Left lung (tissue), 10 donors: ENCODE measurements around the gene OR2T34. TPM values are rescaled to one million over a fixed set of nuclear protein-coding genes. Genes with fewer than 3 reads are reported as not detected.

ENCODE experiments used
- ATAC-seq: fragments of 200-7000 bp; cut with Tn5 transposase; one replicate; pipeline ENCODE4 v1.9.1; 2020; ENCODE audit warnings: moderate library complexity
- DNase-seq, 4 donors: peaks; one replicate each; pipeline ENCODE4 v3.0.0-alpha.2; 2013 to 2020
- H3K27ac ChIP-seq, 2 donors: fragments of 200-600 bp; sonication (generic) in 1 of 2; one replicate each; pipeline versions ENCODE4 v1.5.0 to v1.8.0; 2020 to 2021
- H3K27me3 ChIP-seq, 2 donors: fragments of 200-600 bp; sonication (generic) in 1 of 2; one replicate each; pipeline versions ENCODE4 v1.5.0 to v1.8.0; 2020 to 2021
- H3K36me3 ChIP-seq, 2 donors: fragments of 200-600 bp; sonication (generic) in 1 of 2; one replicate each; pipeline versions ENCODE4 v1.5.0 to v1.8.0; 2020 to 2021
- H3K4me1 ChIP-seq, 2 donors: fragments of 200-600 bp; one replicate each; pipeline ENCODE4 v1.8.0; 2021
- H3K4me3 ChIP-seq, 2 donors: fragments of 200-600 bp; sonication (generic) in 1 of 2; one replicate each; pipeline versions ENCODE4 v1.5.0 to v1.8.0; 2020 to 2021; ENCODE audit warnings: mild to moderate bottlenecking in 1 of 2
- H3K9me3 ChIP-seq, 2 donors: fragments of 200-600 bp; sonication (generic) in 1 of 2; one replicate each; pipeline versions ENCODE4 v1.5.0 to v1.8.0; 2020 to 2021
- intact Hi-C, 2 donors: fragments of 100-400 bp; cut with DNase I; formaldehyde crosslinking; loops; one replicate each; pipeline versions ENCODE4 v1.11.2 to v1.14.2; 2022
- polyA plus RNA-seq, 6 donors: library from polyadenylated mRNA; unstranded; fragments of 120-200 nt; gene quantifications; one replicate each; pipeline ENCODE4 v1.2.1, GENCODE V29; 2013; ENCODE audit not compliant: insufficient read length in 6 of 6
- total RNA-seq, 2 donors: library from RNA; stranded (reverse); fragmentation: NEBNext Ultra II Directional; extraction: Animal tissue kit (Norgen Biotek cat#: 25700); gene quantifications; one replicate each; pipeline ENCODE4 v1.2.1, GENCODE V29; 2021
- TF ChIP-seq, protein P1 (sequence below), 2 donors: fragments of 200-600 bp; sonication (generic) in 1 of 2; IDR thresholded peaks; one replicate each; pipeline versions ENCODE4 v1.5.0 to v1.8.0; 2021; ENCODE audit warnings: antibody characterized with exemption in 2 of 2
- donor health status: DM: no; HTN: yes; CAD: no.
- donor health status: DM: no; HTN: no; CAD: no.

Gene OR2T34
- total and polyA plus RNA-seq, 8 donors: not detected

DNA sequence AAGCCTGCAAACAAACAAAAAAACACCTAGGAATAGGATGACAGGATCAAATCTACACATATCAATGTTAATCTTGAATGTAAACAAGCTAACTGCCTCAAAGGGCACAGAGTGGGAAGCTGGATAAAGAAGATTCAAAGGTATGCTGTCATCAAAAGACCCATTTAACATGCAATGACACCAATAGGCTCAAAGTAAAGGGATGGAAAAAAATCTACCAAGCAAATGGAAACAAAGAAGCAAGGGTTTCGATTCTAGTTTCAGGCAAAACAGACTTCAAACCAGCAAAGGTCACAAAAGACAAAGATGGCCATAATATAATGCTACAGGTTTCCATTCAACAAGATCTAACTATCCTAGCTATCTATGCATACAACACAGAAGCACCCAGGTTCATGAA lies 39.2 kb upstream of the OR2T34 start:
- no peak for ATAC-seq

DNA sequence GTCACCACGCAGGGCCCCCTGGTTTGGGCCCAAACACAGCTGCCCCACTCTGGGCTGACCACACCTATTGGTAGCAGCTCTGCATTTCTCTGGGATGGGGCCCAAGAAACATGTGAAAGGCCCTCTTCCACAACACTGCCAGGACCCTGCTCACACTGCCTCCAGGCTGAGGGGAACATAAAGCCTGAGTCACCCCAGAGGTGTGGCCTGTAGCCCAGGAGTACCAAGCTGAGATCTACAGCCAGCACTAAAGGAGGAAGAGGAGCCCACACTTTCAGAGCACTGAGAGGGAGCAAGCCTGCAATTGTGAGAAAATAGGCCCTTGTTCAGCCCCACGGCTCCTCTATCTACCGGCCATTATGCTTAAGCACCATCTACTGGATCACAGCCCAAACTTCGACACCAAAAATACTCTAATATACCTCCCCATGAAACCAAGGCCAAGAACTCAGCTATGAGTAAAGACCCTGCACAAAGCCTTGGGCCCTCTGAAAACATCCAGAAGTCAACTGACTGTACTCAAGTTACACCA lies 37.4 kb upstream of the OR2T34 start:
- intact Hi-C loops: no loop called here
- TF ChIP-seq, protein P1, sequence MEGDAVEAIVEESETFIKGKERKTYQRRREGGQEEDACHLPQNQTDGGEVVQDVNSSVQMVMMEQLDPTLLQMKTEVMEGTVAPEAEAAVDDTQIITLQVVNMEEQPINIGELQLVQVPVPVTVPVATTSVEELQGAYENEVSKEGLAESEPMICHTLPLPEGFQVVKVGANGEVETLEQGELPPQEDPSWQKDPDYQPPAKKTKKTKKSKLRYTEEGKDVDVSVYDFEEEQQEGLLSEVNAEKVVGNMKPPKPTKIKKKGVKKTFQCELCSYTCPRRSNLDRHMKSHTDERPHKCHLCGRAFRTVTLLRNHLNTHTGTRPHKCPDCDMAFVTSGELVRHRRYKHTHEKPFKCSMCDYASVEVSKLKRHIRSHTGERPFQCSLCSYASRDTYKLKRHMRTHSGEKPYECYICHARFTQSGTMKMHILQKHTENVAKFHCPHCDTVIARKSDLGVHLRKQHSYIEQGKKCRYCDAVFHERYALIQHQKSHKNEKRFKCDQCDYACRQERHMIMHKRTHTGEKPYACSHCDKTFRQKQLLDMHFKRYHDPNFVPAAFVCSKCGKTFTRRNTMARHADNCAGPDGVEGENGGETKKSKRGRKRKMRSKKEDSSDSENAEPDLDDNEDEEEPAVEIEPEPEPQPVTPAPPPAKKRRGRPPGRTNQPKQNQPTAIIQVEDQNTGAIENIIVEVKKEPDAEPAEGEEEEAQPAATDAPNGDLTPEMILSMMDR (IDR thresholded peaks at IDR 0.05): no peak

More for the DNA sequence above, 39.2 kb upstream of the OR2T34 start:
- TF ChIP-seq, protein P1 (IDR thresholded peaks at IDR 0.05): no peak
- H3K4me1 ChIP-seq: no peaks in the 10 kb centered on the region
- intact Hi-C loops: no loop called here
- no peak overlapping the region for H3K4me3 ChIP-seq
- no peak for DNase-seq
- H3K27me3 ChIP-seq: no peaks in the 10 kb centered on the region
- no peaks in the 10 kb centered on the region for H3K9me3 ChIP-seq
- no peaks in the 10 kb centered on the region for H3K36me3 ChIP-seq
- no peak overlapping the region for H3K27ac ChIP-seq

DNA sequence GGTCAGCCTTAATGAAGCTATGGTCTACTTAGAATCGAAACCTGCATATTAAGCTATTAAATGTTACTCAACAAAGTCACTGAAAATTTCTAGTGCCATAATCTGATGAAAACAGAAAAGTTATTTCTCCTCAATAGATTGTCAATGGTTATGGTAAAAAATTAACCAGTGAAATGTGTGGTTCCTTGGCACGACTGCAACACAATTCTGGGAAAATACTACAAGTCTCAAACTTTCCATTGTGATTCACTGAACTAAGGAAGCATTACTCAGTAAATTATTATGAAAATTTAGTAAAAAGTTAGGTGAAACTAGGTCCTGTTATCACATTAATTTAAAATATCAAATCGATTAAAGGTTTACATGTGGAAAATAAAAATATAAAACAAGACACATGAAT lies 35.7 kb upstream of the OR2T34 start:
- intact Hi-C loops: no loop called here
- no peaks in the 10 kb centered on the region for H3K27me3 ChIP-seq
- no peak for ATAC-seq
- H3K27ac ChIP-seq: no peak overlapping the region
- no peaks in the 10 kb centered on the region for H3K36me3 ChIP-seq
- no peaks in the 10 kb centered on the region for H3K4me1 ChIP-seq
- TF ChIP-seq, protein P1 (IDR thresholded peaks at IDR 0.05): no peak
- no peak overlapping the region for H3K4me3 ChIP-seq
- H3K9me3 ChIP-seq: no peaks in the 10 kb centered on the region
- no peak for DNase-seq

More for the DNA sequence above, 37.4 kb upstream of the OR2T34 start:
- DNase-seq (no peak), ATAC-seq (no peak)
- H3K36me3 ChIP-seq: no peaks in the 10 kb centered on the region
- H3K9me3 ChIP-seq: no peaks in the 10 kb centered on the region
- no peaks in the 10 kb centered on the region for H3K4me1 ChIP-seq
- no peaks in the 10 kb centered on the region for H3K27me3 ChIP-seq
- no peak overlapping the region for H3K27ac ChIP-seq
- H3K4me3 ChIP-seq: no peak overlapping the region

DNA sequence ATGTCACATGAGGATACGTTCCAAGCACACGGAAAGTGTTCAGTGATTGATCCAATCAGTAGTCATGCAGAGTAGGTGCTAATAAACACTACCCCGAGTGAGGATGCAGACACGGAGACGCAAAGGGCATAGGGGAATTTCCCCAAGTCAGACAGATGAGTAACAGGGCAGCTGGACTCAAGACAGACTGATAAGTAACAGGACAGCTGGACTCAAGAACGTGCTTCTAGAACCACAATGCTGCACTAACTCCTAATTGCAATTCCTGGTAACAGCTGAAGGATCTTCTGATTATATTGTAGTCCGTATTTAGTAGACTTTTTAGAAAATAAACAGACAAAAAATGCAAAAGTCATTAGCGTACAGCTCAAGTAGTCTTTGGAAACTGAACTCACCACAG lies 24.8 kb upstream of the OR2T34 start:
- H3K27ac ChIP-seq: no peak overlapping the region
- TF ChIP-seq, protein P1 (IDR thresholded peaks at IDR 0.05): no peak
- no peaks in the 10 kb centered on the region for H3K27me3 ChIP-seq
- intact Hi-C loops: no loop called here
- no peak for ATAC-seq
- DNase-seq: no peak
- no peak overlapping the region for H3K4me3 ChIP-seq
- no peaks in the 10 kb centered on the region for H3K4me1 ChIP-seq
- H3K9me3 ChIP-seq: peaks cover 0 to 4% of the 10 kb centered on the region in 2 donors
- H3K36me3 ChIP-seq: no peaks in the 10 kb centered on the region

DNA sequence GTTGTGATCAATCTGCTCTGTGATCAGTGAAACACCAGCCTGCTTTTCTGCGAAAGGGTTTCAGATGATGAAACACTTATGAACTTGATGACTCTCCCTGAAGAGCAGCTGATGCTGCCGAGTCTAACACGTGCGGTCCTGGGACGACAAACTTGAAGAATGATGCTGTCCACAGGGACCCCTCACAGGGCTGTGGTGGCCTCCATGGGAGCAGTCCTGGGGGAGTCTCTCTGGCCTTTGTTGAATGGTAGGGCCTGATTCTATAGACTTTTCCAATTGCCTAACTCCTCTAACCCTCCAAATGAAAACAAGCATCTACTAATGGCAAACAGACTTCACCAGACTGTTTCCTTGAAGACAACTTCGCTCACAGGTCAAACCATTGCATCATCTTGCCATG lies 23.0 kb upstream of the OR2T34 start, which contains the start of gene OR2T10:
OR2T10 (minus strand) TSS at position 112 of the 400 bp plus-strand sequence. CDS start 3,932 bp downstream, outside the sequence.
- no peaks in the 10 kb centered on the region for H3K9me3 ChIP-seq
- no peak within 1 kb of the TSS for H3K4me3 ChIP-seq
- no peak for ATAC-seq
- no peaks in the 10 kb centered on the region for H3K4me1 ChIP-seq
- H3K36me3 ChIP-seq: no peaks in the 10 kb centered on the region
- TF ChIP-seq, protein P1 (IDR thresholded peaks at IDR 0.05): no peak
- intact Hi-C loops: no loop called here
- no peak within 1 kb of the TSS for H3K27ac ChIP-seq
- peak in 1 of 4 donors; percentile 29 for DNase-seq
- H3K27me3 ChIP-seq: no peaks in the 10 kb centered on the region
